HCEC 1CT (cell line): ENCODE measurements around the gene C2orf72.
"Not testable (repeated sequence)": the region's sequence is repeated elsewhere in the genome, so short reads cannot be mapped to it uniquely, and the experiment has no call there.

Experiments used
- DNase-seq: peaks from one replicate; pipeline ENCODE4 v3.0.0-alpha.2; 2017

C2orf72 gene

GRCh38 chr2:231015926-231016325 is 21.4 kb upstream of the C2orf72 start:
- no peak for DNase-seq

GRCh38 chr2:231016566-231017230 is 20.6 kb upstream of the C2orf72 start:
- DNase-seq: no peak

- no peak for DNase-seq
Observed at GRCh38 chr2:231017231-231017598, 20.1 kb upstream of the C2orf72 start.

GRCh38 chr2:231018184-231018583 is 19.1 kb upstream of the C2orf72 start:
- no peak for DNase-seq

- DNase-seq: not testable (repeated sequence)
Observed at GRCh38 chr2:231025059-231025458, 12.3 kb upstream of the C2orf72 start.

- DNase-seq: no peak
Observed at GRCh38 chr2:231028889-231029288, 8.4 kb upstream of the C2orf72 start.

- no peak for DNase-seq
Observed at GRCh38 chr2:231029563-231029962, 7.8 kb upstream of the C2orf72 start.

- DNase-seq: no peak
Observed at GRCh38 chr2:231030725-231031124, 6.6 kb upstream of the C2orf72 start.

GRCh38 chr2:231032575-231033140 is 4.7 kb upstream of the C2orf72 start:
- no peak for DNase-seq

GRCh38 chr2:231033147-231034132 is 3.9 kb upstream of the C2orf72 start:
- no peak for DNase-seq

- no peak for DNase-seq
Observed at GRCh38 chr2:231034291-231034882, 2.9 kb upstream of the C2orf72 start.

- no peak for DNase-seq
Observed at GRCh38 chr2:231036131-231036530, 1.2 kb upstream of the C2orf72 start.

GRCh38 chr2:231036578-231037106 is 681 bp upstream of the C2orf72 start:
- no peak for DNase-seq

GRCh38 chr2:231037731-231038482 is 584 bp downstream of the C2orf72 start:
- DNase-seq: no peak

GRCh38 chr2:231038483-231039293 is 1.4 kb downstream of the C2orf72 start:
- no peak for DNase-seq

GRCh38 chr2:231039294-231039664 is 2.0 kb downstream of the C2orf72 start:
- no peak for DNase-seq

GRCh38 chr2:231039821-231040364 is 2.6 kb downstream of the C2orf72 start:
- DNase-seq: no peak

GRCh38 chr2:231041061-231041689 is 3.9 kb downstream of the C2orf72 start:
- no peak for DNase-seq

- no peak for DNase-seq
Observed at GRCh38 chr2:231043796-231044195, 6.5 kb downstream of the C2orf72 start.

GRCh38 chr2:231046916-231047273 is 9.6 kb downstream of the C2orf72 start:
- DNase-seq: no peak
